Heart left ventricle (tissue), 13 donors: ENCODE data around the gene PACRG.

ENCODE experiments used
- POLR2A ChIP-seq, 2 donors: fragments of 450-650 bp; IDR thresholded peaks; one replicate each; pipeline ENCODE4 v1.6.1; 2017; ENCODE audit warnings: antibody characterized with exemption in 2 of 2, mild to moderate bottlenecking in 2 of 2, moderate library complexity in 2 of 2
- TF ChIP-seq, protein P1 (sequence below), 12 donors: fragments of 200-600 bp; sonication (generic) in 4 of 12; IDR thresholded peaks; one replicate each; pipeline versions ENCODE4 v1.5.0 to v1.8.0; 2018 to 2022; ENCODE audit warnings: antibody characterized with exemption in 12 of 12, mild to moderate bottlenecking in 5 of 12
- donor health status: ischemic (EF 13 %, LVEDD 7.1; RV severe dilation, severe dysfunction).
- donor health status: DM: no; HTN: yes; CAD: no.
- donor health status: DM: no; HTN: no; CAD: no.
- donor health status: ischemic (EF 25% LVEDD 6.9; RV normal size, moderate dysfunction).
- donor health status: ischemic (EF 25% LVEDD 5.7; RV mildly dilated, moderate dysfunction).
- donor health status: ischemic (EF 35%, LVEDD 5.7; RV mildly dilated, moderate dysfunction).
- donor health status: nonischemic (EF 11% LVEDD 7.7; RV severe dilation, severe dysfunction).
- donor health status: DM: yes; HTN: yes; CAD: no.
- donor health status: PGD.
- donor health status: ischemic (EF 29% LVEDD 5.4; RV normal size, mild dysfunction).
- donor health status: nonischemic (EF 23%, LVEDD 6.1; RV moderate dilation, normal function).

- TF ChIP-seq, protein P1, sequence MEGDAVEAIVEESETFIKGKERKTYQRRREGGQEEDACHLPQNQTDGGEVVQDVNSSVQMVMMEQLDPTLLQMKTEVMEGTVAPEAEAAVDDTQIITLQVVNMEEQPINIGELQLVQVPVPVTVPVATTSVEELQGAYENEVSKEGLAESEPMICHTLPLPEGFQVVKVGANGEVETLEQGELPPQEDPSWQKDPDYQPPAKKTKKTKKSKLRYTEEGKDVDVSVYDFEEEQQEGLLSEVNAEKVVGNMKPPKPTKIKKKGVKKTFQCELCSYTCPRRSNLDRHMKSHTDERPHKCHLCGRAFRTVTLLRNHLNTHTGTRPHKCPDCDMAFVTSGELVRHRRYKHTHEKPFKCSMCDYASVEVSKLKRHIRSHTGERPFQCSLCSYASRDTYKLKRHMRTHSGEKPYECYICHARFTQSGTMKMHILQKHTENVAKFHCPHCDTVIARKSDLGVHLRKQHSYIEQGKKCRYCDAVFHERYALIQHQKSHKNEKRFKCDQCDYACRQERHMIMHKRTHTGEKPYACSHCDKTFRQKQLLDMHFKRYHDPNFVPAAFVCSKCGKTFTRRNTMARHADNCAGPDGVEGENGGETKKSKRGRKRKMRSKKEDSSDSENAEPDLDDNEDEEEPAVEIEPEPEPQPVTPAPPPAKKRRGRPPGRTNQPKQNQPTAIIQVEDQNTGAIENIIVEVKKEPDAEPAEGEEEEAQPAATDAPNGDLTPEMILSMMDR (IDR thresholded peaks at IDR 0.05): no peak
- TF ChIP-seq POLR2A (IDR thresholded peaks at IDR 0.05): no peak
These were observed 5.7 kb downstream of the PACRG start for GRCh38 chr6:162733489-162733888.
